ENCODE measurements around the gene CD38.

DNA sequence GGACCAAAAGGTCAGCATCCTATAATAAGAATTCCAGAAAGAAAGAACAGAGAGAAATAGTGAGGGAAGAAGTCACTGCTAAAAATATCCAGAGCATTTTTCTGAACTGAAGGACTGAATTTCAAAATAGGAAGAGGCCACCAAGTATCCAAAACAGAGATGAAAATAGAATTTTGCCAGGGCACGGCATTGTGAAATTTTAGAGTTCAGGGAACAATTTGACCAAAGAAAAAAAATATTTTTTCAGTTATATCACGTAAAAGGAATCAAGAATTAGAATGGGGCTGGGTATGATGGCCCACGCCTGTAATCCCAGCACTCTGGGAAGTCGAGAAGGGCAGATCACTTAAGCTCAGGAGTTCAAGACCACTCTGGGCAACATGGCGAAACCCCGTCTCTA, 95.0 kb downstream of the CD38 start:
- TF ChIP-seq, protein P1, sequence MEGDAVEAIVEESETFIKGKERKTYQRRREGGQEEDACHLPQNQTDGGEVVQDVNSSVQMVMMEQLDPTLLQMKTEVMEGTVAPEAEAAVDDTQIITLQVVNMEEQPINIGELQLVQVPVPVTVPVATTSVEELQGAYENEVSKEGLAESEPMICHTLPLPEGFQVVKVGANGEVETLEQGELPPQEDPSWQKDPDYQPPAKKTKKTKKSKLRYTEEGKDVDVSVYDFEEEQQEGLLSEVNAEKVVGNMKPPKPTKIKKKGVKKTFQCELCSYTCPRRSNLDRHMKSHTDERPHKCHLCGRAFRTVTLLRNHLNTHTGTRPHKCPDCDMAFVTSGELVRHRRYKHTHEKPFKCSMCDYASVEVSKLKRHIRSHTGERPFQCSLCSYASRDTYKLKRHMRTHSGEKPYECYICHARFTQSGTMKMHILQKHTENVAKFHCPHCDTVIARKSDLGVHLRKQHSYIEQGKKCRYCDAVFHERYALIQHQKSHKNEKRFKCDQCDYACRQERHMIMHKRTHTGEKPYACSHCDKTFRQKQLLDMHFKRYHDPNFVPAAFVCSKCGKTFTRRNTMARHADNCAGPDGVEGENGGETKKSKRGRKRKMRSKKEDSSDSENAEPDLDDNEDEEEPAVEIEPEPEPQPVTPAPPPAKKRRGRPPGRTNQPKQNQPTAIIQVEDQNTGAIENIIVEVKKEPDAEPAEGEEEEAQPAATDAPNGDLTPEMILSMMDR (IDR thresholded peaks at IDR 0.05) = no peak
- TF ChIP-seq POLR2AphosphoS5 (IDR thresholded peaks at IDR 0.05) (no peak), POLR2A (IDR thresholded peaks at IDR 0.05) (no peak), EP300 (IDR thresholded peaks at IDR 0.05; ENCODE audit: low read depth) (no peak)

Measured in transverse colon (tissue), 4 donors.